IMR-90 (cell line): ENCODE results near the gene CCDC88C. TPM values are rescaled to one million over a fixed set of nuclear protein-coding genes. Genes with fewer than 3 reads are reported as not detected.

ENCODE experiments used
- ATAC-seq: fragments of 200-7000 bp; cut with Tn5 transposase; 2 replicates; pipeline ENCODE4 v1.9.1; 2020; ENCODE audit warnings: low read depth, mild to moderate bottlenecking, moderate library complexity
- BruUV-seq: library from RNA; stranded (reverse); fragments of 400-500 nt; replicated peaks from 2 replicates; lab custom pipeline; 2021; lab: Mats Ljungman, UMichigan
- CTCF ChIA-PET: fragments of 300-600 bp; formaldehyde crosslinking; extraction: SDS; loops from one replicate; lab custom pipeline; 2021; ENCODE audit warnings: antibody characterized with exemption; lab: Yijun Ruan, JAX
- POLR2A ChIA-PET: fragments of 300-600 bp; sonication (Branson Sonifier 250); formaldehyde crosslinking; loops from one replicate; lab custom pipeline; 2022; ENCODE audit warnings: antibody characterized with exemption; ENCODE audit not compliant: unreplicated experiment; lab: Charles Lee
- DNase-seq: peaks from one replicate; pipeline ENCODE4 v3.0.0; 2013
- H2AFZ ChIP-seq: replicated peaks from 2 replicates; pipeline ENCODE3; 2013; ENCODE audit warnings: low read length, mild to moderate bottlenecking; ENCODE audit not compliant: poor library complexity
- H2AK5ac ChIP-seq: 2 replicates; pipeline ENCODE4 v1.6.1; 2013; ENCODE audit warnings: low read depth, low read length, inconsistent platforms
- H2AK9ac ChIP-seq: replicated peaks from 2 replicates; pipeline ENCODE3; 2013; ENCODE audit warnings: mild to moderate bottlenecking, low read depth, low read length, moderate library complexity; ENCODE audit not compliant: poor library complexity
- H2BK120ac ChIP-seq: 2 replicates; pipeline ENCODE4 v1.6.1; 2013; ENCODE audit warnings: low read depth, low read length, inconsistent platforms
- H2BK15ac ChIP-seq: 3 replicates; pipeline ENCODE4 v1.6.1; 2013; ENCODE audit warnings: low read depth, low read length, inconsistent platforms
- H2BK20ac ChIP-seq: 2 replicates; pipeline ENCODE4 v1.6.1; 2013; ENCODE audit warnings: low read depth, mild to moderate bottlenecking, inconsistent platforms, low read length, moderate library complexity
- H2BK5ac ChIP-seq: 2 replicates; pipeline ENCODE4 v1.6.1; 2013; ENCODE audit warnings: mild to moderate bottlenecking, low read depth, low read length, inconsistent platforms; ENCODE audit not compliant: poor library complexity, severe bottlenecking
- H3K14ac ChIP-seq: replicated peaks from 2 replicates; pipeline ENCODE4 v1.6.1; 2013; ENCODE audit warnings: low read depth, low read length, inconsistent platforms
- H3K18ac ChIP-seq: 2 replicates; pipeline ENCODE4 v1.6.1; 2013; ENCODE audit warnings: low read depth, low read length, control low read depth
- H3K23ac ChIP-seq: 2 replicates; pipeline ENCODE4 v1.6.1; 2013; ENCODE audit warnings: low read depth, low read length, inconsistent platforms
- H3K27ac ChIP-seq: 2 replicates; pipeline ENCODE4 v1.5.1; 2013; ENCODE audit warnings: mild to moderate bottlenecking, control low read depth, low read length; ENCODE audit not compliant: insufficient read depth
- H3K27me3 ChIP-seq: 2 replicates; pipeline ENCODE4 v1.6.1; 2013; ENCODE audit warnings: low read length; ENCODE audit not compliant: control insufficient read depth, insufficient read depth
- H3K36me3 ChIP-seq: 2 replicates; pipeline ENCODE4 v1.6.1; 2013; ENCODE audit warnings: low read length, mixed read lengths; ENCODE audit not compliant: control insufficient read depth, insufficient read depth
- H3K4ac ChIP-seq: 2 replicates; pipeline ENCODE4 v1.6.1; 2013; ENCODE audit warnings: low read depth, low read length, inconsistent platforms
- H3K4me1 ChIP-seq: 2 replicates; pipeline ENCODE4 v1.6.1; 2013; ENCODE audit warnings: low read length, mixed read lengths; ENCODE audit not compliant: control insufficient read depth, insufficient read depth
- H3K4me2 ChIP-seq: 2 replicates; pipeline ENCODE4 v1.6.1; 2013; ENCODE audit warnings: low read depth, mild to moderate bottlenecking, control low read depth, low read length, moderate library complexity
- H3K4me3 ChIP-seq: 2 replicates; pipeline ENCODE4 v1.5.1; 2013; ENCODE audit warnings: low read depth, mild to moderate bottlenecking, control low read depth, low read length, moderate library complexity; ENCODE audit not compliant: insufficient read depth
- H3K56ac ChIP-seq: 2 replicates; pipeline ENCODE4 v1.6.1; 2013; ENCODE audit warnings: low read length, inconsistent platforms; ENCODE audit not compliant: insufficient read depth; ENCODE audit errors: extremely low read depth
- H3K79me1 ChIP-seq, 2 experiments: 2 replicates each; pipeline ENCODE4 v1.6.1; 2013; ENCODE audit warnings: low read length in 2 of 2, inconsistent platforms in 1 of 2, low read depth in 1 of 2
- H3K9ac ChIP-seq: 2 replicates; pipeline ENCODE4 v1.6.1; 2013; ENCODE audit warnings: low read depth, low read length, control low read depth
- H3K9me1 ChIP-seq: 2 replicates; pipeline ENCODE4 v1.6.1; 2013; ENCODE audit warnings: low read length, inconsistent platforms; ENCODE audit not compliant: insufficient read depth
- H3K9me3 ChIP-seq: 2 replicates; pipeline ENCODE4 v1.6.1; 2013; ENCODE audit warnings: low read length; ENCODE audit not compliant: control insufficient read depth, insufficient read depth
- H4K20me1 ChIP-seq: 2 replicates; pipeline ENCODE4 v1.6.1; 2013; ENCODE audit warnings: low read length, inconsistent platforms; ENCODE audit not compliant: insufficient read depth
- H4K5ac ChIP-seq: 2 replicates; pipeline ENCODE4 v1.6.1; 2013; ENCODE audit warnings: mild to moderate bottlenecking, low read depth, low read length, control low read depth
- H4K8ac ChIP-seq, 2 experiments: 2 replicates each; pipeline ENCODE4 v1.6.1; 2013; ENCODE audit warnings: low read depth in 2 of 2, low read length in 2 of 2, control low read depth in 1 of 2, inconsistent platforms in 1 of 2
- H4K91ac ChIP-seq: 2 replicates; pipeline ENCODE4 v1.6.1; 2013; ENCODE audit warnings: low read depth, low read length, inconsistent platforms; ENCODE audit not compliant: insufficient read depth
- BHLHE40 ChIP-seq: fragments of 150-350 bp; IDR thresholded peaks from 2 replicates; pipeline ENCODE4 v1.6.1; 2016; ENCODE audit warnings: mild to moderate bottlenecking, low read depth, low read length
- CEBPB ChIP-seq: IDR thresholded peaks from 2 replicates; pipeline ENCODE4 v1.6.1; 2012; ENCODE audit warnings: low read depth, low read length, improper control_type of control experiment
- CHD1 ChIP-seq: IDR thresholded peaks from 2 replicates; pipeline ENCODE4 v1.6.1; 2012; ENCODE audit warnings: low read depth, low read length, improper control_type of control experiment
- ELK1 ChIP-seq: fragments of 150-350 bp; IDR thresholded peaks from 2 replicates; pipeline ENCODE4 v1.6.1; 2016; ENCODE audit warnings: low read depth, mild to moderate bottlenecking, low read length, moderate library complexity, borderline replicate concordance
- FOS ChIP-seq: fragments of 150-350 bp; IDR thresholded peaks from 2 replicates; pipeline ENCODE4 v1.6.1; 2016; ENCODE audit warnings: low read depth, low read length
- MAFK ChIP-seq: IDR thresholded peaks from 2 replicates; pipeline ENCODE4 v1.6.1; 2012; ENCODE audit warnings: low read depth, low read length, improper control_type of control experiment
- MAZ ChIP-seq: IDR thresholded peaks from 2 replicates; pipeline ENCODE4 v1.6.1; 2012; ENCODE audit warnings: low read depth, mild to moderate bottlenecking, low read length, improper control_type of control experiment, moderate library complexity, borderline replicate concordance
- MXI1 ChIP-seq: IDR thresholded peaks from 2 replicates; pipeline ENCODE4 v1.6.1; 2012; ENCODE audit warnings: low read depth, mild to moderate bottlenecking, low read length, moderate library complexity, borderline replicate concordance
- NFE2L2 ChIP-seq: fragments of 150-350 bp; IDR thresholded peaks from 2 replicates; pipeline ENCODE4 v1.6.1; 2016; ENCODE audit warnings: low read depth, mild to moderate bottlenecking, low read length
- POLR2A ChIP-seq: IDR thresholded peaks from 2 replicates; pipeline ENCODE4 v1.6.1; 2012; ENCODE audit warnings: mild to moderate bottlenecking, low read depth, low read length
- RAD21 ChIP-seq: IDR thresholded peaks from 2 replicates; pipeline ENCODE4 v1.6.1; 2012; ENCODE audit warnings: low read length, improper control_type of control experiment
- RCOR1 ChIP-seq: IDR thresholded peaks from 2 replicates; pipeline ENCODE4 v1.6.1; 2012; ENCODE audit warnings: mild to moderate bottlenecking, low read length, improper control_type of control experiment; ENCODE audit not compliant: insufficient replicate concordance
- RFX5 ChIP-seq: IDR thresholded peaks from 2 replicates; pipeline ENCODE4 v1.8.0; 2012; ENCODE audit warnings: low read depth, mild to moderate bottlenecking, low read length, moderate library complexity
- SMC3 ChIP-seq: fragments of 150-350 bp; IDR thresholded peaks from 2 replicates; pipeline ENCODE4 v1.6.1; 2016; ENCODE audit warnings: low read depth, mild to moderate bottlenecking, antibody characterized with exemption, low read length, moderate library complexity
- WGBS, 2 experiments: methylation state at CpG; one replicate each; pipeline versions ENCODE4 v1.1.5 to v1.1.7; 2013; ENCODE audit warnings: missing lambda C conversion rate in 2 of 2; ENCODE audit not compliant: insufficient read length in 1 of 2; ENCODE audit errors: extremely low coverage in 2 of 2; 5-methylcytosine and 5-hydroxymethylcytosine counted together
- dilution Hi-C: fragments of 300-500 bp; cut with HindIII; formaldehyde crosslinking; loops from one replicate; pipeline ENCODE4 v1.14.3; 2018; ENCODE audit warnings: low sequenced_read_pairs; ENCODE audit not compliant: unreplicated experiment
- in situ Hi-C: fragments of 300-500 bp; cut with MboI; formaldehyde crosslinking; loops from 3 replicates; pipeline ENCODE4 v1.14.3; 2019; ENCODE audit warnings: low sequenced_read_pairs, inconsistent platforms, mixed read lengths
- intact Hi-C: fragments of 100-400 bp; cut with micrococcal nuclease; formaldehyde crosslinking; loops from 2 replicates; pipeline ENCODE4 v1.10.0; 2022
- polyA plus RNA-seq, 3 experiments: library from polyadenylated mRNA; depleted of rRNA; stranded (reverse); fragments of >200 nt; gene quantifications; 2 replicates each; pipeline ENCODE4 v1.2.3, GENCODE V29; 2012; ENCODE audit warnings: low replicate concordance in 1 of 3
- total RNA-seq: library from RNA; depleted of rRNA; stranded (reverse); fragments of >200 nt; gene quantifications from 2 replicates; pipeline ENCODE4 v1.2.3, GENCODE V29; 2012
- TF ChIP-seq, protein P1 (sequence below): conservative IDR thresholded peaks from 2 replicates; pipeline ENCODE4 v1.5.1; 2012; ENCODE audit warnings: mild to moderate bottlenecking, low read depth, low read length, improper control_type of control experiment
- TF ChIP-seq, protein P2 (sequence below): fragments of 150-350 bp; IDR thresholded peaks from 2 replicates; pipeline ENCODE4 v1.6.1; 2017; ENCODE audit warnings: mild to moderate bottlenecking, antibody characterized with exemption, low read length, low read depth

The CCDC88C gene
- total and polyA plus RNA-seq, 2 of the 4 experiments (the other 2 are of a cell fraction) = 0.17 to 0.18 TPM

- H3K9ac ChIP-seq = no peak overlapping the region
- DNase-seq = peak; percentile 17
- dilution Hi-C loops (no loop called here), in situ Hi-C loops (no loop called here), intact Hi-C loops (loop anchor here (1.0 kb wide), 1 partner anchor 95 kb away; no protein-coding TSS in a partner anchor)
- H3K36me3 ChIP-seq = no peaks in the 10 kb centered on the region
- no peak overlapping the region for H4K91ac ChIP-seq
- 5% methylated on average over 27 of the region's 42 CpGs; no CpG with 5 or more reads in 1 of the 2 experiments for WGBS, 2 experiments
- no peak overlapping the region for H2BK20ac ChIP-seq
- H4K20me1 ChIP-seq = no peaks in the 10 kb centered on the region
- no peak overlapping the region for H4K8ac ChIP-seq
- peaks cover 38% of the 10 kb centered on the region for H3K27me3 ChIP-seq
- peak overlapping the region; percentile 44 for H3K4me3 ChIP-seq
- H3K27ac ChIP-seq = no peak overlapping the region
- no peak overlapping the region for H2BK15ac ChIP-seq
- TF ChIP-seq MAZ (no peak), RAD21 (peak; percentile 67), RCOR1 (no peak), CEBPB (no peak), MAFK (no peak), MXI1 (no peak), POLR2A (no peak), SMC3 (peak; percentile 59), ELK1 (no peak), NFE2L2 (no peak), FOS (no peak), BHLHE40 (no peak), CHD1 (no peak), RFX5 (no peak)
- TF ChIP-seq, protein P1, sequence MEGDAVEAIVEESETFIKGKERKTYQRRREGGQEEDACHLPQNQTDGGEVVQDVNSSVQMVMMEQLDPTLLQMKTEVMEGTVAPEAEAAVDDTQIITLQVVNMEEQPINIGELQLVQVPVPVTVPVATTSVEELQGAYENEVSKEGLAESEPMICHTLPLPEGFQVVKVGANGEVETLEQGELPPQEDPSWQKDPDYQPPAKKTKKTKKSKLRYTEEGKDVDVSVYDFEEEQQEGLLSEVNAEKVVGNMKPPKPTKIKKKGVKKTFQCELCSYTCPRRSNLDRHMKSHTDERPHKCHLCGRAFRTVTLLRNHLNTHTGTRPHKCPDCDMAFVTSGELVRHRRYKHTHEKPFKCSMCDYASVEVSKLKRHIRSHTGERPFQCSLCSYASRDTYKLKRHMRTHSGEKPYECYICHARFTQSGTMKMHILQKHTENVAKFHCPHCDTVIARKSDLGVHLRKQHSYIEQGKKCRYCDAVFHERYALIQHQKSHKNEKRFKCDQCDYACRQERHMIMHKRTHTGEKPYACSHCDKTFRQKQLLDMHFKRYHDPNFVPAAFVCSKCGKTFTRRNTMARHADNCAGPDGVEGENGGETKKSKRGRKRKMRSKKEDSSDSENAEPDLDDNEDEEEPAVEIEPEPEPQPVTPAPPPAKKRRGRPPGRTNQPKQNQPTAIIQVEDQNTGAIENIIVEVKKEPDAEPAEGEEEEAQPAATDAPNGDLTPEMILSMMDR = peak; percentile 77
- TF ChIP-seq, protein P2, sequence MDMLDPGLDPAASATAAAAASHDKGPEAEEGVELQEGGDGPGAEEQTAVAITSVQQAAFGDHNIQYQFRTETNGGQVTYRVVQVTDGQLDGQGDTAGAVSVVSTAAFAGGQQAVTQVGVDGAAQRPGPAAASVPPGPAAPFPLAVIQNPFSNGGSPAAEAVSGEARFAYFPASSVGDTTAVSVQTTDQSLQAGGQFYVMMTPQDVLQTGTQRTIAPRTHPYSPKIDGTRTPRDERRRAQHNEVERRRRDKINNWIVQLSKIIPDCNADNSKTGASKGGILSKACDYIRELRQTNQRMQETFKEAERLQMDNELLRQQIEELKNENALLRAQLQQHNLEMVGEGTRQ = no peak
- no peak overlapping the region for H3K18ac ChIP-seq
- H2BK5ac ChIP-seq = no peak overlapping the region
- no peak overlapping the region for H4K5ac ChIP-seq
- ATAC-seq = peak; percentile 90
- no peak overlapping the region for H3K23ac ChIP-seq
- no peaks in the 10 kb centered on the region for H3K9me1 ChIP-seq
- ChIA-PET POLR2A (no interaction called here), CTCF (interaction anchor here (0.6 to 2.5 kb wide), 3 partner anchors 32 to 95 kb away, joined by 4 to 9 read pairs (median 7); no protein-coding TSS in a partner anchor)
- H3K14ac ChIP-seq = no peak overlapping the region
- H3K56ac ChIP-seq = no peak overlapping the region
- peak overlapping the region; percentile 77 for H2AFZ ChIP-seq
- H3K4me2 ChIP-seq = peak overlapping the region; percentile 94
- H3K4ac ChIP-seq = no peak overlapping the region
- BruUV-seq = no TSS peak
- no peaks in the 10 kb centered on the region for H3K9me3 ChIP-seq
- no peak overlapping the region for H2AK5ac ChIP-seq
- H2BK120ac ChIP-seq = no peak overlapping the region
- H3K79me1 ChIP-seq = no peaks in the 10 kb centered on the region
- peak overlapping the region; percentile 37 for H2AK9ac ChIP-seq
- no peaks in the 10 kb centered on the region for H3K4me1 ChIP-seq
These were observed 895 bp upstream of the CCDC88C start for GRCh38 chr14:91418387-91419043.
